Measurements from ENCODE around the gene NPIPB9. TPM values are rescaled to one million over a fixed set of nuclear protein-coding genes. Genes with fewer than 3 reads are reported as not detected.
A peak's percentile ranks its signal among the peaks of the same experiment; 100 is the strongest.

NPIPB9 gene
- total and polyA plus RNA-seq, 2 of the 8 experiments (the other 6 are each of a cell fraction or from before 2014, with no cell fraction given) = 0.41 to 2.4 TPM

DNA sequence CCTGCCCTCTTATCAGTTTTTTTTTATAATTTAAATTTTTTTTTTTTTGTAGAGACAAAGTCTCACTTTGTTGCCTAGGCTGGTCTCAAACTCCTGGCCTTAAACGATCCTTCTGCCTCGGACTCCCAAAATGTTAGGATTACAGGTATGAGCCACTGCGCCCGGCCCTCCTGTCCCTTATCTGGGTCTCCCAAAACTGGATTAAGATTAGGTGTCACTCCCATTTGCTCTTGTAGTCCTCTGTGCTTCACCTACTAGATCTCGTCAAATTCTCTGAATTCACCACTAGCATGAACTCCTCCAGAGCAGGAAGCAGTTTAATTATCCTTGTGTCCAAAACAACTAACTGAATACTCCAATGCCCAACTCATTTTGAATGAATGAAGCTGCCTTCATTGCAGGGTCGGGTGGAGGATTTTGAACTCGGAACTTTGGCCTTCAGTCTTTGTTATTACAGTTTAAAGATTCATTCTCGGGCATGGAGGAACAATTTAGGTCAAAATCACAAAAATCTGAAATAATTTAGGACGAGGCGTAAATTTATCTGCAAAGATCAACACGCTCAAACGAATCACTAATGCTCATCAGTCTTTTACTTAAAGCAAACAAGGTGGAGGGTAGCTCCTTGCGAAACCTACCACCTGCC lies 70.4 kb downstream of the NPIPB9 start:
- peaks cover 0 to 3% (median under 1%) of the 10 kb centered on the region in 4 experiments; a peak in 3 of 7 replicates for H3K4me1 ChIP-seq (replicated peaks in 1 of 4; ENCODE audit: control insufficient read depth in 3 of 4, insufficient read depth in 4 of 4, low read length in 3 of 4)
- no peak overlapping the region for H4K91ac ChIP-seq (replicated peaks; ENCODE audit: insufficient read length, low read length)
- CTCF ChIA-PET (ENCODE audit: partially characterized antibody) = interaction anchor here (0.9 kb wide), 2 partner anchors 10 to 20 kb away, joined by 3 to 4 read pairs; no protein-coding TSS in a partner anchor
- H2BK120ac ChIP-seq (replicated peaks; ENCODE audit: low read depth, low read length) = no peak overlapping the region
- no peak overlapping the region for H4K8ac ChIP-seq (ENCODE audit: extremely low read depth, insufficient read depth, low read length)
- H3K27me3 ChIP-seq (replicated peaks in 1 of 4; ENCODE audit: control insufficient read depth in 3 of 4, extremely low read depth in 1 of 4, insufficient read depth in 3 of 4, low read length in 3 of 4) = no peaks in the 10 kb centered on the region
- H3K79me1 ChIP-seq (ENCODE audit: low read depth, low read length) = no peaks in the 10 kb centered on the region
- H4K5ac ChIP-seq (ENCODE audit: insufficient read length, low read depth, low read length) = peak overlapping the region; percentile 86
- peak overlapping the region; percentile 55 for H3K4ac ChIP-seq (replicated peaks; ENCODE audit: insufficient read length, low read depth, low read length)
- H2BK20ac ChIP-seq (ENCODE audit: low read length) = no peak overlapping the region
- no peak overlapping the region for H3K14ac ChIP-seq (ENCODE audit: insufficient read length)
- H2BK15ac ChIP-seq (ENCODE audit: low read length) = no peak overlapping the region
- H3K18ac ChIP-seq (ENCODE audit: extremely low read depth, low read length) = peak overlapping the region; percentile 57; the same call in 1 of the 2 replicates
- H3K9ac ChIP-seq (replicated peaks in 1 of 4; ENCODE audit: extremely low read depth in 1 of 4, low read depth in 3 of 4, low read length in 3 of 4) = peak overlapping the region in 3 of 4 experiments; percentile 48 to 88 (median 87); a peak in 5 of 7 replicates
- peaks cover 11 to 19% (median 18%) of the 10 kb centered on the region in 4 experiments for H3K36me3 ChIP-seq (ENCODE audit: control insufficient read depth in 2 of 4, insufficient read depth in 4 of 4, low read length in 3 of 4)
- H3K4me3 ChIP-seq (ENCODE audit: extremely low read depth in 1 of 4, insufficient read depth in 2 of 4, low read depth in 3 of 4, low read length in 4 of 4) = peak overlapping the region; percentile 88 to 97 (median 92)
- H3K27ac ChIP-seq (ENCODE audit: low read depth, low read length) = peak overlapping the region; percentile 88
- H4K20me1 ChIP-seq (replicated peaks in 1 of 2; ENCODE audit: control insufficient read depth in 1 of 2, insufficient read depth in 2 of 2, low read length in 2 of 2) = peaks cover 0 to 8% of the 10 kb centered on the region in 2 experiments
- peaks cover 12% of the 10 kb centered on the region for H3K23me2 ChIP-seq (ENCODE audit: low read depth, low read length)
- H3K23ac ChIP-seq (ENCODE audit: insufficient read length) = no peak overlapping the region
- H2AK5ac ChIP-seq (ENCODE audit: low read depth, low read length) = no peak overlapping the region
- FAIRE-seq (no peak), DNase-seq (ENCODE audit: low read depth in 1 of 2, low spot score in 2 of 2) (no peak)
- peak overlapping the region; percentile 9 for H3K56ac ChIP-seq (replicated peaks; ENCODE audit: insufficient read length, low read depth, low read length)
- peaks cover 10 to 27% of the 10 kb centered on the region in 2 experiments for H3K79me2 ChIP-seq (ENCODE audit: control insufficient read depth in 1 of 2, insufficient read depth in 2 of 2, low read length in 2 of 2)
- H2AFZ ChIP-seq (ENCODE audit: low read length) = peak overlapping the region; percentile 6; the same call in 1 of the 2 replicates
- H2BK5ac ChIP-seq (ENCODE audit: low read depth, low read length) = 0 out of 2 replicates have a peak overlapping the region, but pooled peaks have one; percentile 37
- peak overlapping the region; percentile 72 to 78 for H3K4me2 ChIP-seq (ENCODE audit: insufficient read depth in 1 of 2, low read depth in 2 of 2, low read length in 2 of 2)
- POLR2A ChIA-PET (ENCODE audit: partially characterized antibody) = interaction anchor here (0.7 to 23.3 kb wide), 19 partner anchors 9 to 1026 kb away, joined by 3 to 756 read pairs (median 5); partner anchors contain the start of genes ATP2A1, NFATC2IP, SH2B1 and SPNS1
- H2BK12ac ChIP-seq (ENCODE audit: low read depth, low read length) = no peak overlapping the region
- H3K9me3 ChIP-seq (ENCODE audit: insufficient read depth in 2 of 2, low read depth in 1 of 2, low read length in 1 of 2) = no peaks in the 10 kb centered on the region
- WGBS, 2 experiments (ENCODE audit: extremely low coverage in 1 of 2, insufficient coverage in 1 of 2, insufficient read length in 1 of 2, insufficient replicate concordance in 2 of 2, low coverage in 1 of 2, low lambda C conversion rate in 2 of 2, missing lambda C conversion rate in 1 of 2) = 44% methylated on average over 13 of the region's 13 CpGs; no CpG with 5 or more reads in 1 of the 2 experiments
- TF ChIP-seq SIN3A (conservative IDR thresholded peaks at IDR 0.05 in 1 of 2, IDR thresholded peaks at IDR 0.05 in 1 of 2; ENCODE audit: low read depth in 1 of 2, low read length in 2 of 2) = no peak
- TF ChIP-seq TBP (IDR thresholded peaks at IDR 0.05; ENCODE audit: low read depth, low read length) = no peak
- TF ChIP-seq SP2 (IDR thresholded peaks at IDR 0.05; ENCODE audit: low read length) = no peak
- no peak for TF ChIP-seq EGR1 (IDR thresholded peaks at IDR 0.05; ENCODE audit: borderline replicate concordance, low read depth, low read length)
- TF ChIP-seq ASH2L (IDR thresholded peaks at IDR 0.05; ENCODE audit: low read length) = no peak
- no peak for TF ChIP-seq POLR2AphosphoS5 (IDR thresholded peaks at IDR 0.05; ENCODE audit: low read depth, low read length)
- TF ChIP-seq, protein P1, sequence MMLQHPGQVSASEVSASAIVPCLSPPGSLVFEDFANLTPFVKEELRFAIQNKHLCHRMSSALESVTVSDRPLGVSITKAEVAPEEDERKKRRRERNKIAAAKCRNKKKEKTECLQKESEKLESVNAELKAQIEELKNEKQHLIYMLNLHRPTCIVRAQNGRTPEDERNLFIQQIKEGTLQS (IDR thresholded peaks at IDR 0.05; ENCODE audit: insufficient read depth, low read depth, low read length) = no peak
- 0 out of 2 replicates have a peak, but pooled peaks have one; percentile 3 for TF ChIP-seq SP1 (IDR thresholded peaks at IDR 0.05; ENCODE audit: low read depth, low read length)
- TF ChIP-seq EP300 (IDR thresholded peaks at IDR 0.05; ENCODE audit: borderline replicate concordance in 1 of 2, low read depth in 2 of 2, low read length in 2 of 2) = no peak
- no peak for TF ChIP-seq NANOG (IDR thresholded peaks at IDR 0.05; ENCODE audit: insufficient read depth, low read depth, low read length, poor library complexity, severe bottlenecking)
- TF ChIP-seq, protein P2, sequence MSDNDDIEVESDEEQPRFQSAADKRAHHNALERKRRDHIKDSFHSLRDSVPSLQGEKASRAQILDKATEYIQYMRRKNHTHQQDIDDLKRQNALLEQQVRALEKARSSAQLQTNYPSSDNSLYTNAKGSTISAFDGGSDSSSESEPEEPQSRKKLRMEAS (IDR thresholded peaks at IDR 0.05) = no peak
